Duodenal mucosa (tissue), 2 donors: ENCODE results near the gene TAAR6.
"Not testable (repeated sequence)": the region's sequence is repeated elsewhere in the genome, so short reads cannot be mapped to it uniquely, and the experiment has no call there.

Experiments used
- H3K27ac ChIP-seq: one replicate; pipeline ENCODE4 v1.7.0; 2013; ENCODE audit warnings: low read depth, low read length
- H3K27me3 ChIP-seq, 2 donors: one replicate each; pipeline ENCODE4 v1.7.0; 2013; ENCODE audit warnings: low read length in 2 of 2, control low read depth in 1 of 2; ENCODE audit not compliant: insufficient read depth in 2 of 2, control insufficient read depth in 1 of 2
- H3K36me3 ChIP-seq, 2 donors: one replicate each; pipeline ENCODE4 v1.7.0; 2013; ENCODE audit warnings: low read length in 2 of 2, control low read depth in 1 of 2; ENCODE audit not compliant: insufficient read depth in 2 of 2, control insufficient read depth in 1 of 2
- H3K4me1 ChIP-seq, 2 donors: one replicate each; pipeline ENCODE4 v1.7.0; 2013; ENCODE audit warnings: low read length in 2 of 2, control low read depth in 1 of 2; ENCODE audit not compliant: insufficient read depth in 2 of 2, control insufficient read depth in 1 of 2
- H3K4me3 ChIP-seq, 2 donors: one replicate each; pipeline ENCODE4 v1.7.0; 2013; ENCODE audit warnings: low read length in 2 of 2, low read depth in 1 of 2
- H3K9ac ChIP-seq, 2 donors: one replicate each; pipeline ENCODE4 v1.7.0; 2013; ENCODE audit warnings: low read length in 2 of 2, low read depth in 1 of 2
- H3K9me3 ChIP-seq, 2 donors: one replicate each; pipeline ENCODE4 v1.7.0; 2013; ENCODE audit warnings: low read length in 2 of 2, control low read depth in 1 of 2; ENCODE audit not compliant: control insufficient read depth in 1 of 2

Gene TAAR6

GRCh38 chr6:132570221-132570777 lies at the start of gene TAAR6:
TSS of gene TAAR6 (plus strand) at chr6:132570322. CDS start at chr6:132570322, 0 bp downstream.
- Histone ChIP-seq H3K9ac (no peak within 1 kb of the TSS), H3K4me3 (no peak within 1 kb of the TSS), H3K27ac (no peak within 1 kb of the TSS), H3K9me3 (no peaks in the 10 kb centered on the region), H3K36me3 (no peaks in the 10 kb centered on the region), H3K27me3 (no peaks in the 10 kb centered on the region), H3K4me1 (no peaks in the 10 kb centered on the region)

- Histone ChIP-seq H3K4me1 (no peaks in the 10 kb centered on the region), H3K27ac (no peak overlapping the region), H3K4me3 (no peak overlapping the region), H3K36me3 (no peaks in the 10 kb centered on the region), H3K9me3 (no peaks in the 10 kb centered on the region), H3K27me3 (no peaks in the 10 kb centered on the region), H3K9ac (no peak overlapping the region)
These were observed 49.2 kb upstream of the TAAR6 start for GRCh38 chr6:132520953-132521352.

GRCh38 chr6:132524646-132525045 lies 45.5 kb upstream of the TAAR6 start:
- Histone ChIP-seq H3K4me3 (no peak overlapping the region), H3K4me1 (peaks cover 0 to 2% of the 10 kb centered on the region in 2 donors), H3K9me3 (no peaks in the 10 kb centered on the region), H3K36me3 (no peaks in the 10 kb centered on the region), H3K27ac (no peak overlapping the region), H3K27me3 (no peaks in the 10 kb centered on the region), H3K9ac (no peak overlapping the region)

- Histone ChIP-seq H3K9me3 (no peaks in the 10 kb centered on the region), H3K36me3 (no peaks in the 10 kb centered on the region), H3K4me1 (peaks cover 0 to 2% of the 10 kb centered on the region in 2 donors), H3K27ac (no peak overlapping the region), H3K4me3 (no peak overlapping the region), H3K9ac (no peak overlapping the region), H3K27me3 (no peaks in the 10 kb centered on the region)
These were observed 44.3 kb upstream of the TAAR6 start for GRCh38 chr6:132525866-132526265.

GRCh38 chr6:132526461-132526860 lies 43.7 kb upstream of the TAAR6 start:
- Histone ChIP-seq H3K4me1 (peaks cover 0 to 2% of the 10 kb centered on the region in 2 donors), H3K9me3 (no peaks in the 10 kb centered on the region), H3K9ac (no peak overlapping the region), H3K4me3 (no peak overlapping the region), H3K27me3 (no peaks in the 10 kb centered on the region), H3K36me3 (no peaks in the 10 kb centered on the region), H3K27ac (no peak overlapping the region)

GRCh38 chr6:132527791-132528190 lies 42.3 kb upstream of the TAAR6 start:
- no peak overlapping the region for H3K27ac ChIP-seq
- H3K4me3 ChIP-seq, result no peak overlapping the region
- peaks cover 0 to 2% of the 10 kb centered on the region in 2 donors for H3K4me1 ChIP-seq
- H3K9me3 ChIP-seq, result no peaks in the 10 kb centered on the region
- no peak overlapping the region for H3K9ac ChIP-seq
- no peaks in the 10 kb centered on the region for H3K36me3 ChIP-seq
- no peaks in the 10 kb centered on the region for H3K27me3 ChIP-seq

GRCh38 chr6:132530293-132530974 lies 39.7 kb upstream of the TAAR6 start:
- no peaks in the 10 kb centered on the region for H3K27me3 ChIP-seq
- peaks cover 0 to 2% of the 10 kb centered on the region in 2 donors for H3K4me1 ChIP-seq
- H3K9ac ChIP-seq, result peak overlapping the region in 1 of 2 donors; percentile 64
- H3K9me3 ChIP-seq, result no peaks in the 10 kb centered on the region
- H3K36me3 ChIP-seq, result no peaks in the 10 kb centered on the region
- H3K4me3 ChIP-seq, result peak overlapping the region; percentile 48 to 58
- H3K27ac ChIP-seq, result no peak overlapping the region

- H3K4me1 ChIP-seq, H3K4me3 ChIP-seq, H3K9me3 ChIP-seq, H3K27me3 ChIP-seq, H3K9ac ChIP-seq, H3K27ac ChIP-seq, H3K36me3 ChIP-seq: not testable (repeated sequence)
These were observed 35.6 kb upstream of the TAAR6 start for GRCh38 chr6:132534546-132534945.

GRCh38 chr6:132537145-132537544 lies 33.0 kb upstream of the TAAR6 start:
- H3K9me3 ChIP-seq, result no peaks in the 10 kb centered on the region
- no peak overlapping the region for H3K9ac ChIP-seq
- H3K36me3 ChIP-seq, result no peaks in the 10 kb centered on the region
- H3K27me3 ChIP-seq, result peaks cover 0 to 3% of the 10 kb centered on the region in 2 donors
- no peaks in the 10 kb centered on the region for H3K4me1 ChIP-seq
- H3K4me3 ChIP-seq, result no peak overlapping the region
- no peak overlapping the region for H3K27ac ChIP-seq

GRCh38 chr6:132537977-132538376 lies 32.1 kb upstream of the TAAR6 start, which contains the start of gene TAAR9:
TSS of gene TAAR9 (plus strand) at chr6:132538277. CDS start at chr6:132538290, 13 bp downstream.
- Histone ChIP-seq H3K27ac (no peak within 1 kb of the TSS), H3K27me3 (peaks cover 0 to 3% of the 10 kb centered on the region in 2 donors), H3K36me3 (no peaks in the 10 kb centered on the region), H3K4me1 (no peaks in the 10 kb centered on the region), H3K9me3 (no peaks in the 10 kb centered on the region), H3K9ac (no peak within 1 kb of the TSS), H3K4me3 (no peak within 1 kb of the TSS)
